IPS-15b (cell line): Measurements from ENCODE around the gene BRD7.

Experiments used
- H3K27me3 ChIP-seq: one replicate; pipeline ENCODE4 v1.6.1; 2013; ENCODE audit warnings: low read length; ENCODE audit not compliant: control insufficient read depth, insufficient read depth
- H3K36me3 ChIP-seq: one replicate; pipeline ENCODE4 v1.6.1; 2013; ENCODE audit warnings: low read length; ENCODE audit not compliant: control insufficient read depth, insufficient read depth
- H3K4me1 ChIP-seq: one replicate; pipeline ENCODE4 v1.6.1; 2013; ENCODE audit warnings: mild to moderate bottlenecking, low read length; ENCODE audit not compliant: control insufficient read depth, insufficient read depth
- H3K4me3 ChIP-seq: one replicate; pipeline ENCODE4 v1.5.1; 2013; ENCODE audit warnings: low read depth, low read length
- H3K9ac ChIP-seq: one replicate; pipeline ENCODE4 v1.6.1; 2013; ENCODE audit warnings: low read depth, mild to moderate bottlenecking, low read length
- H3K9me3 ChIP-seq: one replicate; pipeline ENCODE4 v1.6.1; 2013; ENCODE audit warnings: mild to moderate bottlenecking, low read length; ENCODE audit not compliant: control insufficient read depth, insufficient read depth

BRD7 gene

DNA sequence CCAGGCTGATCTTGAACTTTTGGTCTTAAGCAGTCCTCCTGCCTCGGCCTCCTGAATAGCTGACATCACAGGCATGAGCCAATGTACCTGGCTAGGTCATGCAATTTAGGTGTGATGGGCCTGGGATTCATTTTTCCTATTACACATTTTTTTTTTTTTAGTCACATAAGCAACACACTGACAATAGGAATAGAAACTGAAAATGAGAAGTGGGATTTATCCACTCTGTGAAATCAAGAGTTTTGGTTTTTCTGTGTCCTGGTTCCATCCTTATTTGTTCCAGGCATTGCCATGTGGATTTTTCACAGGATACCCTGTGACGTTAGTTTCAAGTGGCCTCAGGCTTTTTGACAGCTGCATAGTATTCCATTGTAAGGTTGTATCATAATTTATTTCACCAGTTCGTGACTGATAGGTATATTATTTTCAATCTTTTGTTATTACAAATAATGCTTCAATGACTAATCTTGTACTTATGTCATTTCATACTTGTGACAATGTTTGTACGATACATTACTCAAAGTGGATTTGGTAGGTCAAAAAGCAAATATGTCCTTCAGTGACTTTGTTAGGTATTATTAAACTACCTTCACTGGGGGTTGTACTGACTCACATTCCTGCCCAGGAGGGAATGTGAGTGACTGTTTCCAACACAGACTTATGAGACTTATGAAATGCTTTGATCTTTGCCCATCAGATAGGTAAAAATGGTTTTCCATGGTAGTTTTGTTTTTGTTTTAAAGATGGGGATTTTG is 91.8 kb downstream of the BRD7 start:
- no peak overlapping the region for H3K9ac ChIP-seq
- H3K9me3 ChIP-seq = no peaks in the 10 kb centered on the region
- no peaks in the 10 kb centered on the region for H3K27me3 ChIP-seq
- no peak overlapping the region for H3K4me3 ChIP-seq
- no peaks in the 10 kb centered on the region for H3K4me1 ChIP-seq
- H3K36me3 ChIP-seq = no peaks in the 10 kb centered on the region

GRCh38 chr16:50276326-50276640 is 92.5 kb downstream of the BRD7 start:
- H3K9me3 ChIP-seq = no peaks in the 10 kb centered on the region
- H3K9ac ChIP-seq = no peak overlapping the region
- H3K4me3 ChIP-seq = no peak overlapping the region
- H3K36me3 ChIP-seq = no peaks in the 10 kb centered on the region
- no peaks in the 10 kb centered on the region for H3K27me3 ChIP-seq
- H3K4me1 ChIP-seq = no peaks in the 10 kb centered on the region

- H3K4me3 ChIP-seq = no peak overlapping the region
- no peak overlapping the region for H3K9ac ChIP-seq
These were observed 93.1 kb downstream of the BRD7 start for GRCh38 chr16:50275428-50276325.

GRCh38 chr16:50275098-50275415 is 93.7 kb downstream of the BRD7 start:
- no peak overlapping the region for H3K9ac ChIP-seq

More at GRCh38 chr16:50275428-50276325, 93.1 kb downstream of the BRD7 start:
- no peaks in the 10 kb centered on the region for H3K9me3 ChIP-seq
- no peaks in the 10 kb centered on the region for H3K4me1 ChIP-seq
- no peaks in the 10 kb centered on the region for H3K27me3 ChIP-seq
- H3K36me3 ChIP-seq = no peaks in the 10 kb centered on the region

DNA sequence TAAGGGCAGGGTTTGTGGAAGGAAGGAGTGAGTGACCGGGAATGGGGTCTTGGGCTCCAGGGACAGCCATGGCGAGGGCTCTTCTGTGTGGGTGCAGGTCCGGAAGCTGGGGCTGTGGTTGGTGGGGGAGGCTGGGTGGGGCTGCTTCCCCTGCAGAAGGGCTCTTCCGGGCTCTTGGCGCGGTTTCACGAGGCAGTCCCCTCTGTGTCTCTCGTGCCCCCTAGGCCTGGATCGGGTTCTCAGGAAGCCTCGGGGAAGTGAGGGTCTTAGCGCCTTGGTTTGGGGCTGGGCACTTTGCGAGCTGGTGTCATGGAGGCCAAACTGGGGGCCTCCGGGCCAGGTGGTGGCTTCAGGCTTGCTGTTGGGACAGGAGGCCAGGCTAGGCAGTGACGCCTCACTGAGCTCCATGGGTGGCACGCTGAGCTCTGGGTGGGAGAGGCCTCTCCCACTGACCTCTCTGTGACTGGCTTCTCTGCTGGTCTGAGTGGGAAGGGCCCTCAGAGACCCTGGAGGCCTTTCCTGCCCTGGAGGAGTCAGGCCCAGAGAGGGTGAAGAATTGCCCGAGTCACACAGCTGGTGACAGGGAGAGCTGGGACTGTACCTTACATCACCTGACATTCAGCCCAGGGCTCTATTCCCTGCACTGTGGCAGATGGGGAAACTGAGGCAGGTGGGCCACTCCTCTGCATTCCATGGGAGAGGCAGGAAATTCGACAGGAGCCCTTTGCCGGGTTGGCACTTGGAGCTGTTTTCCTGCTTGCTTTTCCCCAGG is 94.3 kb downstream of the BRD7 start:
- Histone ChIP-seq H3K4me1 (no peaks in the 10 kb centered on the region), H3K36me3 (no peaks in the 10 kb centered on the region), H3K4me3 (no peak overlapping the region), H3K27me3 (no peaks in the 10 kb centered on the region), H3K9me3 (no peaks in the 10 kb centered on the region), H3K9ac (no peak overlapping the region)

More at GRCh38 chr16:50275098-50275415, 93.7 kb downstream of the BRD7 start:
- H3K4me1 ChIP-seq = no peaks in the 10 kb centered on the region
- no peaks in the 10 kb centered on the region for H3K9me3 ChIP-seq
- H3K27me3 ChIP-seq = no peaks in the 10 kb centered on the region
- no peaks in the 10 kb centered on the region for H3K36me3 ChIP-seq
- H3K4me3 ChIP-seq = no peak overlapping the region

- no peaks in the 10 kb centered on the region for H3K9me3 ChIP-seq
- H3K27me3 ChIP-seq = no peaks in the 10 kb centered on the region
- no peaks in the 10 kb centered on the region for H3K36me3 ChIP-seq
- no peak overlapping the region for H3K9ac ChIP-seq
- no peak overlapping the region for H3K4me3 ChIP-seq
- no peaks in the 10 kb centered on the region for H3K4me1 ChIP-seq
These were observed 94.9 kb downstream of the BRD7 start for GRCh38 chr16:50273888-50274325.

GRCh38 chr16:50273382-50273690 is 95.5 kb downstream of the BRD7 start:
- Histone ChIP-seq H3K36me3 (no peaks in the 10 kb centered on the region), H3K4me1 (no peaks in the 10 kb centered on the region), H3K4me3 (no peak overlapping the region), H3K9ac (no peak overlapping the region), H3K9me3 (no peaks in the 10 kb centered on the region), H3K27me3 (no peaks in the 10 kb centered on the region)

DNA sequence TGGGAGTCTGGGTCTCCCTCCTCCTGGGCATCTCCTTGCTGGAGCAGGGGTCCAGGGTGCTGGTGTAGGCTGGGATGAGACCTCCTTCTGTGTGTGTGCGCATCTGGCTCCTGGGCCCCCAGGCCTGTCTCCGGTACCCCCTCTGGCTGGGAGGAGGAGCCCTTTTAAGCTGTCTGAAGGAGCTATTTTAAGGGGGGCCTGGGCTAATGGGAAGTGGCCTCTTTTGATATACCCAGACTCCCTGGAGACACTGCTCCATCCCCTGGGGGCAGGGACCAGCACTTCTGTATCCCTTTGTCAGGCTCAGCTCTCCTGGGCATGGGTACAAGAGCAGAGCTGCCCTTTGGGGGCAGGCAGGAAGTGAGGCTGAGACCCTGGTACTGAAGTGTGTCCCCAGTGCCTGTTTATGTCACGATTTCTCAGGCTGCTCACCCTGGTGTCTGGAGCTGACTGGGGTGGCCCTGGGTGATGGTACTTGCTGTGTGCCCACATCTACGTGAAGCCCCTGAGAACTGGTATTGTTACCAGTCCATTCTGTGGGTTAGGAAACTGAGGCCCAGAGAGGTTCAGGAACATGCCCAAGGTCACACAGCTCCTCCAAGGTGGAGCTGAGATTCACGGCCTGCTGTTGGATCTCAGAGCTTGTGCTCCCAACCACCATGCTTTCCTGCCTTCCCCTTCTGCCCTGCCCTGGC is 96.0 kb downstream of the BRD7 start:
- Histone ChIP-seq H3K36me3 (no peaks in the 10 kb centered on the region), H3K4me3 (no peak overlapping the region), H3K9me3 (no peaks in the 10 kb centered on the region), H3K27me3 (no peaks in the 10 kb centered on the region), H3K4me1 (no peaks in the 10 kb centered on the region), H3K9ac (no peak overlapping the region)

GRCh38 chr16:50272111-50272571 is 96.6 kb downstream of the BRD7 start:
- H3K36me3 ChIP-seq = no peaks in the 10 kb centered on the region
- no peaks in the 10 kb centered on the region for H3K9me3 ChIP-seq
- no peak overlapping the region for H3K4me3 ChIP-seq
- H3K27me3 ChIP-seq = no peaks in the 10 kb centered on the region
- no peaks in the 10 kb centered on the region for H3K4me1 ChIP-seq
- no peak overlapping the region for H3K9ac ChIP-seq

GRCh38 chr16:50271148-50272041 is 97.4 kb downstream of the BRD7 start:
- no peaks in the 10 kb centered on the region for H3K27me3 ChIP-seq
- H3K9me3 ChIP-seq = no peaks in the 10 kb centered on the region
- H3K9ac ChIP-seq = no peak overlapping the region
- no peaks in the 10 kb centered on the region for H3K36me3 ChIP-seq
- H3K4me3 ChIP-seq = no peak overlapping the region
- peaks cover 3% of the 10 kb centered on the region for H3K4me1 ChIP-seq
